Skeletal muscle tissue (tissue), 5 donors: ENCODE data around the gene ZNRF2. TPM values are rescaled to one million over a fixed set of nuclear protein-coding genes. Genes with fewer than 3 reads are reported as not detected.

Experiments
- H3K27ac ChIP-seq: one replicate; pipeline ENCODE4 v1.7.0; 2013; ENCODE audit warnings: mild to moderate bottlenecking, low read depth, low read length, inconsistent platforms
- H3K27me3 ChIP-seq, 3 donors: one replicate each; pipeline ENCODE4 v1.7.0; 2013; ENCODE audit warnings: low read length in 3 of 3; ENCODE audit not compliant: control insufficient read depth in 3 of 3, insufficient read depth in 3 of 3
- H3K36me3 ChIP-seq, 3 donors: one replicate each; pipeline ENCODE4 v1.7.0; 2013; ENCODE audit warnings: low read length in 3 of 3; ENCODE audit not compliant: control insufficient read depth in 3 of 3, insufficient read depth in 3 of 3
- H3K4me1 ChIP-seq, 3 donors: one replicate each; pipeline ENCODE4 v1.7.0; 2013; ENCODE audit warnings: low read length in 3 of 3, mild to moderate bottlenecking in 3 of 3; ENCODE audit not compliant: control insufficient read depth in 3 of 3, insufficient read depth in 3 of 3
- H3K4me3 ChIP-seq, 3 donors: one replicate each; pipeline ENCODE4 v1.7.0; 2013; ENCODE audit warnings: low read length in 3 of 3
- H3K9ac ChIP-seq, 3 donors: one replicate each; pipeline ENCODE4 v1.7.0; 2013; ENCODE audit warnings: low read length in 3 of 3, mild to moderate bottlenecking in 3 of 3, moderate library complexity in 2 of 3, low read depth in 1 of 3
- H3K9me3 ChIP-seq, 3 donors: one replicate each; pipeline ENCODE4 v1.7.0; 2013; ENCODE audit warnings: low read length in 3 of 3; ENCODE audit not compliant: control insufficient read depth in 3 of 3
- small RNA-seq: library from RNA; depleted of rRNA; stranded (forward); fragments of <200 nt; gene quantifications from one replicate; pipeline ENCODE3, GENCODE V24; 2014
- total RNA-seq: library from RNA; depleted of rRNA; stranded (reverse); fragments of >200 nt; gene quantifications from one replicate; pipeline ENCODE4 v1.2.3, GENCODE V29; 2014
- donor health status: Osteomylitis.

Gene ZNRF2
- total RNA-seq, 1 donor from 2014 or later = 10.4 TPM

GRCh38 chr7:30412782-30413504 is 128.5 kb downstream of the ZNRF2 start:
- no peaks in the 10 kb centered on the region for H3K36me3 ChIP-seq
- no peaks in the 10 kb centered on the region for H3K27me3 ChIP-seq
- H3K27ac ChIP-seq = no peak overlapping the region
- peaks cover 0 to 10% (median 5%) of the 10 kb centered on the region in 3 donors for H3K4me1 ChIP-seq
- H3K4me3 ChIP-seq = no peak overlapping the region
- no peaks in the 10 kb centered on the region for H3K9me3 ChIP-seq
- H3K9ac ChIP-seq = no peak overlapping the region

GRCh38 chr7:30413864-30414263 is 129.5 kb downstream of the ZNRF2 start:
- Histone ChIP-seq H3K36me3 (no peaks in the 10 kb centered on the region), H3K4me1 (peaks cover 0 to 5% (median 0%) of the 10 kb centered on the region in 3 donors), H3K4me3 (no peak overlapping the region), H3K27ac (no peak overlapping the region), H3K9ac (no peak overlapping the region), H3K9me3 (no peaks in the 10 kb centered on the region), H3K27me3 (no peaks in the 10 kb centered on the region)

Small RNA genes within 50 kb of the gene (small RNA-seq; reads per million reads assigned to genes)
- gene MIR550A1 = not detected

Other genes with a start within 250 kb of the ZNRF2 start
- 74.6 TPM for gene MTURN, start 149.6 kb upstream of the ZNRF2 start, total RNA-seq
- 13.0 TPM for gene NOD1, start 194.2 kb downstream of the ZNRF2 start, total RNA-seq
- gene GGCT, start 220.2 kb downstream of the ZNRF2 start, total RNA-seq = 12.5 TPM